ENCODE data around the gene TRIM8.
A peak's percentile ranks its signal among the peaks of the same experiment; 100 is the strongest.

Gene TRIM8, protein sequence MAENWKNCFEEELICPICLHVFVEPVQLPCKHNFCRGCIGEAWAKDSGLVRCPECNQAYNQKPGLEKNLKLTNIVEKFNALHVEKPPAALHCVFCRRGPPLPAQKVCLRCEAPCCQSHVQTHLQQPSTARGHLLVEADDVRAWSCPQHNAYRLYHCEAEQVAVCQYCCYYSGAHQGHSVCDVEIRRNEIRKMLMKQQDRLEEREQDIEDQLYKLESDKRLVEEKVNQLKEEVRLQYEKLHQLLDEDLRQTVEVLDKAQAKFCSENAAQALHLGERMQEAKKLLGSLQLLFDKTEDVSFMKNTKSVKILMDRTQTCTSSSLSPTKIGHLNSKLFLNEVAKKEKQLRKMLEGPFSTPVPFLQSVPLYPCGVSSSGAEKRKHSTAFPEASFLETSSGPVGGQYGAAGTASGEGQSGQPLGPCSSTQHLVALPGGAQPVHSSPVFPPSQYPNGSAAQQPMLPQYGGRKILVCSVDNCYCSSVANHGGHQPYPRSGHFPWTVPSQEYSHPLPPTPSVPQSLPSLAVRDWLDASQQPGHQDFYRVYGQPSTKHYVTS

DNA sequence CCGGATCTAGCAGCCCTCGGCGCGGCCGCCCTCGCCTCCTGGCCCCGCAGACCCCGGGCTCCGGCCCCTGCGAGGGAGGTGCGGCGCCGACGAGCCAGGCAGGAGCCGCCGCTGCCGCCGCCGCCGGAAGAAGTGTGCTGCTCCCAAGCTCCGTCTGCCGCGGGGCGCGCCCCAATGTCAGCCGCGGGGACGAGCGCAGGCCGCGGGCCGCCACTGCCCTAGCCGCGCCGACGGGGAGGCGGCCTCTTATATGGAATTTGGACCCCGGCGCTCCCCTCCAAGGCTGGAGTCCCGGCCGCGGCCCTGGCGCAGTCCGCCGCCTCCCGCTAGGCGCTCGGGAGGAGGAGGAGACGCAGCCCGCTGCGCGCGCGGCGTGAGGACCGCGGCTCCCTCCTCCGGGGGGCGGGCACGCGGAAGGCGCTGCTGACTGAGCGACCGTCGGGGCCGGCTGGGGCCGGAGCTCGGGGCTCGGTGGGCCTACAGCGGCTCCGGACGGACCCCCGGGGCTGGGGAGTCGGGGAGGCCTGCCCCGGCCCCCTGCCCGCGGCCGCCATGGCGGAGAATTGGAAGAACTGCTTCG lies at the start of gene TRIM8:
TSS of gene TRIM8 (plus strand) at position 414 of the 580 bp plus-strand sequence. CDS start at position 553, 139 bp downstream.
- DNase-seq (ENCODE audit: low spot score), result peak; percentile 44

DNA sequence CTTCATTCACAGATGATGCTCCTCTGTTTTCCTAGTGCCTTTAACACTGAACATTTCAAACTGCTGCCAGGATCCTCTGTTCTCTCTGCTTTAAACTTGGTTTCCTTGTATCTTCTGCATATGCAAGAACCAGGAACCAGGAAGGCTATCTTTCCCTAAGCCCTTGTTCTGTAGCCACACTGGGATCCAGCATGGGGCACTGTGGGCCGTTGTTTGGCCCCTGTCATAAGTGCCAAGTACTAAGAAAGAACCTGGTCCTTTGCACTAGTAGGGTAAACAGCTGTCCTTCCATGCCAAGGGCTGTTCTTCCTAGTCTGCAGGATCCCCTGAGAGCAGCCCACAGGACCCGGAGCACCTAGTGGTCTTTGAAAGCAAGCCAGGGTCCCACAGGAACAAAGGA lies 49.0 kb upstream of the TRIM8 start:
- no peak for DNase-seq (ENCODE audit: low spot score)

- no peak for DNase-seq (ENCODE audit: low spot score)
Observed at GRCh38 chr10:102595897-102596296, 48.4 kb upstream of the TRIM8 start.

DNA sequence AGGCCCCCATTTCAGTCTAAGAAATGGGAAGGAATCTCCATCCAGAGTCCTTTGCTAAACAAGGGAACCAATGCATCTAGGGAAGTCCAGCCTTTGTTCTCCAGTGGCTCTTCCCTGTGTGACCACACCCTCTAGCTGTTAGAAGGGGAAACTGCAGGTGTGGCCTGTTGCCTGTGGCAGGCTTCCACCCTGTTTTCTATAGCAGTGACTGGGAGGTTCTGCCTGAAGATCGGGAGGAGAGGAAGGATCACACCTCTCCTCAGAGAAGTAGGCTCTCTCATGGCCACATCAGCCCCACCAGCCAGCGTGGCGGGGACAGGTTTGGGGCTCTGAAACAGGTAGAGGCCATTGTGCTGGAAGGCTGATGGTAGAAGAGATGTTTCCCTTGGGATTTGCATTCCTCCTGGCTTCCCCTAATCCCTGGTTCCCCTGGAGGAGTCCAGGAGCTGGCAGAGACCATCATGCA lies 47.7 kb upstream of the TRIM8 start:
- DNase-seq (ENCODE audit: low spot score), result peak; percentile 28

DNA sequence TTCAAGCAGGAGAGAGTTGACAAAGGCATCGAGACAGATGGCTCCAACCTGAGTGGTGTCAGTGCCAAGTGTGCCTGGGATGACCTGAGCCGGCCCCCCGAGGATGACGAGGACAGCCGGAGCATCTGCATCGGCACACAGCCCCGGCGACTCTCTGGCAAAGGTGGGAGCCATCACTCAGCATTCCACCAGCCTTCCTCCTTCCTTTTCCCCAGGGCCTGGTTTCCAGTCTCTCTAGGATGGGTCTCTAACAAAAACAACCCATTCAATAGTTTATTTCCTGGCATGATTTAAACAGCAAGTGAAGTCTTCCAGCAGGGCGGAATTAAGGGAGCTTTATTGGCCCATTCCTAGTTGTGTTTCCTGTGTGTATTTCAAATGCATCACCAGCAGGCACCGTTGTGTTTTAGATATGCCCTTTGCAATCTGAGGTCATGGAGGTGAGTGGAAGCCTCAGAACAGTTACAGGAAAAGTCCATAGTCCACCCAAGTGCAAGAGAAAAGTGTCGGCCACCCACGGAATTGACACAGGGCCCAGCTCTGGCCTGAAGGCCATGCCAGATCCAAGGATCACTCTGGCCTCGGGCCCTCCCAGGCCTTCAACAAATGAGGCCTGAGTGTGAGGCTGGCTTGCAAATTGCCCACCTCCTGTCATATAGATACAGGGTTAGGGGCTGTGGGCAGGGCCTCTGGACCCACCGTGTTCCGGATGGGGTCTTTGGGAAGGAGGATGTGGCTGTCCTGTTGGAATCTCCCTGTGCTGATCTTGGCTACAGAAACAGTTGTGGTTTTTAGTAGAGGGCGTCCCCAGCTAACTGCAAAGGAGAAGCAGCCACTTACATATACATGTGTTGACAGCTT lies 46.9 kb upstream of the TRIM8 start:
- no peak for DNase-seq (ENCODE audit: low spot score)

DNA sequence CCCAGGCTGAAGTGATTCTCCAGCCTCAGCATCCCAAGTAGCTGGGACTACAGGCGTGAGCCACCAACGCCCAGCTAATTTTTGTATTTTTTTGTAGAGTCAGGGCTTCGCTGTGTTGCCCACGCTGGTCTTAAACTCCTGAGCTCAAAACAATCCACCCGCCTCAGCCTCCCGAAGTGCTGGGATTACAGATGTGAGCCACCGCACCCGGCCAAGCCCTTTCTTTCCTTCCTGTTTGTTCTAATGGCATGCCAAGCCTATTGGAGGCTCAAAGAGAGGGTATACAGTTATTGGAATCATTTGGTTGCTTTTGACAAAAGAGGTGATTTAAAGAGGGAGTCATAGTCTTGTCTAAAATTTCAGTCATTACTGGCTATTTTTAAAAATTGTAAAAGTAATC lies 46.0 kb upstream of the TRIM8 start:
- DNase-seq (ENCODE audit: low spot score), result no peak

DNA sequence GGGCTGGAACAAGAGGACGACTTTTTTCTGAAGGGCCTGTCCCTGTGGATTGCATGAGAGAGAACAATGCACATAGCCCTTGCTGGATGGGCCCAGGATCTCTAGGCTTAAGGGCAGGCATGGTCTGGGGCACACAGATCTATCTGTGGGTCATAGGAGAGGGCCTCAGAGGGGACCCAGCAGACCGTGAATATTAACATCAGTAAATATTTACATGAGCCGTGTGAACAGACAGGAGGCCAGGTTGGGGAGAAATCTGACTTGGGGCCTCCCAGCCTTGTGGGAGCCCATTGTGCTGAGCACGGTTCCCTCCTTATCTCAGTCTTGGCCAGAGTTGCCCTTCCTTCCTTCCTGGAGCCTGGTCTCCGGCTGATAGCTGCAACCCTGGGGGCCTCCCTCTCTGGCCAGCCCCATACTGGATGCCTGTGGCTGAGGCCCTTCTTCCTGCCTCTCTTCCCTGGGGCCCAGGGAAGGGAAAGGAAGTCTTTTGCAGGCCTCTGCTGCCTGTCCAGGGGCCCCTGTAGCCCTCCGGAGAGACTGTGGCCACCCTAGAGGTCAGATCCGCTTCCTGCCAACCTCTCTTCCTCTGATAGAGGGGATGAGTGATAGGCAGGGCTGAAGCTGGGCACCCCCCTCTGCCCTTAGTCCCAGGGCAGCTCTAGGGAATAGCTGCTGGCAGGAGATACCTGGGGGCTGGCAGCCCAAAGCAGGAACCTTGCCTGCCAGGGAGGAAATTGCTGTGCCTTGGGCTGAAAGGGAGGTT lies 44.5 kb upstream of the TRIM8 start:
- no peak for DNase-seq (ENCODE audit: low spot score)

DNA sequence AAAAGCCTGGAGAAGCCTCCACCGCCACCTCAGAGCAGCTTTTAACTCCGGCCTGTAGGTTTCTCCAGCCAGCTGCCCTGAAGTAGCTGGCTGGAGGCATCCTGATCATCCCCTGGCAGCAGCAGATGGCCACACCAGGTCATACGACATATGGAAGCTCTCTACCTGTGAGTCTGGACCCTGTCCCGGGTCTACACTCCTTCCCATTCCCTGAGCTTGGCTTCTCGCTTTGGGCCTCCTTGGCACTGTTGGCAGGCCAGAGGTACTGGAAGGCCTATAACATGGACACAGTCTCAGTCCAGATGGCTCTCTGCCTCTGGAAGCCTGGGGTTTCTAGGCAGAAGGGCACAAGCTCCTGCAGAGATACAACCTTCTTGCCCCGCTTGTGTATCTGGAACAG lies 43.5 kb upstream of the TRIM8 start:
- no peak for DNase-seq (ENCODE audit: low spot score)

- DNase-seq (ENCODE audit: low spot score), result no peak
Observed at GRCh38 chr10:102601639-102602038, 42.6 kb upstream of the TRIM8 start.

DNA sequence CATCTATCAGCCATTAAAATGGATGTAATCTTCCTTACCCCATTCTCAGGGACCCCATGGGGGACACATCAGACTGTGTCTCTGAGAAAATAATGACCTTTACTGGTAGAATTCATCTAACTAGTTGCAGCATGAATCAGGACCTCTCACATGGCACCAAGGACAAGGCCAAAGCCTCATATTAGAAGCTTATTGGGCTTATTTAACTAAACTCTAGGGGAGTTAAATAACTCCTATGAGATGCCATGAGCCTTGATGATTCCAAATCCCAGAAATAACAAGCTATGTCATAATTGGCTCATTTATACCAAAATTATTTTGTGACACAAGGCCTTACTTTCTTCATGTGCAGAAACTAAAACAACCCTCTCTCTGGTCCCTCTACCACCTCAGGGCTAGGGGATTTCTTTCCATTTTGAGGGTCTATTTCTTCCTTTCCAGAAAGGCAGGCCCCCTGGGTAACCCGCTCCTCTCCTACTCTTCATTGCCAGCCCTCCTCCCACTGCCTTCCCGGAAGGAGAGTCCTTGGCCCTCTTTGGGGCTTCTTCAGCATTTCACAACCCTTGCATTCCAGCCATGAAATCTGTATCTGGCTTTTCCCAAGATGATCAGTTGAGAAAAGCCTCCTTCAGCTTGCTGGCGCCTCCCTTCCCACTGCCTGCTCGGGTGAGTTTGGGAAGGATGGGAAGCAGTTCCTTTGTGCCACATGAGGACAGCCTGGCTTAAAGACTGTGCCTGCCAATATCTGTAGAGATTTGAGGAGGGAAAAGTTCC lies 41.8 kb upstream of the TRIM8 start:
- no peak for DNase-seq (ENCODE audit: low spot score)

- no peak for DNase-seq (ENCODE audit: low spot score)
Observed at GRCh38 chr10:102603946-102604345, 40.3 kb upstream of the TRIM8 start.

DNA sequence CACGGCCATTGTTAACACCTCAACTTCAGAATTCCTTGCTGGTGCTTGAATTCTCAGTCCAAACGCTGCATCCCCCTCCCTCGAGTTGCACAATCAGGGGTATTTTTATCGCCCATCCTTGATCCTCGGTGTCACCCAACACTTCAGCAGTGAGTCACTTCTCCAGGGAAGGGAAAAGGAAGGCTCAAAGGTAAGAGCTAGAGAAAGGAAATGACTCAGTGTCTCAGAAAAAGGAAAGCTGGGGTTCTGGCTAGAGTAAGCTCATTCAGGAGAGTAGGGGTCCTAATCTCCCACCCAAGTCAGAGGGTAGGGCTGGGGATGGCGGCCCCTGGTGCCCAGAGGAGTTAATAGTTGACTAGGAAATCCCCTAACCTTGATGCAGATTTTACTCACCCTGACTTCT lies 39.8 kb upstream of the TRIM8 start:
- DNase-seq (ENCODE audit: low spot score), result no peak

DNA sequence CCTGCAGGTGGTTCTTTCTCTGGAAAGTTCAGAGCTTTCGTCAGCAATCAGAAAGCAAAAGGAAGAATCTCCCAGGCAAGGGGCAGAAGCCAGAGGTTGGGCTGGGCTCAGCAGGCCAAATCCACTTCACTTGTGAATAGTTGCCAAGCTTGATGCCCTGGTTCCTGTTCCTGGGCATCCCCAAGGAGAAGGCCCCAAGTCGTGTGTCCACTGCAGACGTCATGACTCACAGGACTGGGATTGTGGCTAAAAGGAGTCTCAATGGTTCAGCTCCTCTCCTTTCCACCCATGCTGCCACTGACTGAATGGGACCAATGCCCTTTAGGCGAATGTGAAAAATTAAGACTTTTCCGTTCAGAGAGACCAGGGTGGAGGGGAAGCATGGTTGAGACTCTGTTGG lies 38.6 kb upstream of the TRIM8 start:
- no peak for DNase-seq (ENCODE audit: low spot score)

DNA sequence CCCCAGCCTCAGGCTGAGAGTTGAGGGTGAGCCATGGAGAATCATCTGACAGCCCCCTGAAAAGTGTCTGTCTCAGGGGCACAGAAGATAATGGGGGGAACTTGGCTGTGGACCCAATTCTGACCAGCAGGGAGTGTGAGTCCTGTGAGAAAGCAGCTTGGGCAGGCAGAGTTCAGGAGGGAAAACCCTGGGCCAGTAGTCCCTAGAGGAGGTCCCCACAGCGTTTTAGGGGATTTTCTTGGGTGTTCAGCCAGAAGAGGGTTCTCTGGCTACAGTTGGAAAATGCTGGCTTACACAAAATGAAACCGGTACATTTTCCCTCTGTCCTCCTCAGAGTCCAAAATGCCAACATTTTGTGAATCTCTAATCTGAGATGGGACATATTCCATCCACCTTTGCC lies 35.8 kb upstream of the TRIM8 start:
- no peak for DNase-seq (ENCODE audit: low spot score)

DNA sequence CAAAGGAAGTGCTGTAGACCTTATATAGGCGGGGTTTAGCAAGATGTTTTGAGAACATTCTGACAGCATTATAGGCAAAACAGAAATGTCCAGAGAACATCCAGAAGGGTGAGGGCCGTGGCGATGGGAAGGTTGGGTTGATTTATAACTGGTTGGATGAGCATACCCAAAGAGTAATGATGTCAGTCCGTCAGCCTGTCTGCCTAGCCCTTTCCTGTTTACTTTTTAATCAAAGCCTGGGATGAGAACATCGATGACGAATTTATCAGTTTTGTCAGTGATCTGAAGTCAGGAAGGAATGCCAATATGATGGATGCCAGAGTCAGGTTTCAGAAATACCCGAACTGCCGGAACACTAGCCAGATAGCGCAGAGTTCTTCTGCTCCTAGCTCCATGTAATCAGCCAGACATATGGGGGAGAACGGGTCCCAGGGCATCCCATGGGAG lies 33.8 kb upstream of the TRIM8 start:
- no peak for DNase-seq (ENCODE audit: low spot score)

GRCh38 chr10:102611514-102612087 lies 32.7 kb upstream of the TRIM8 start:
- no peak for DNase-seq (ENCODE audit: low spot score)

DNA sequence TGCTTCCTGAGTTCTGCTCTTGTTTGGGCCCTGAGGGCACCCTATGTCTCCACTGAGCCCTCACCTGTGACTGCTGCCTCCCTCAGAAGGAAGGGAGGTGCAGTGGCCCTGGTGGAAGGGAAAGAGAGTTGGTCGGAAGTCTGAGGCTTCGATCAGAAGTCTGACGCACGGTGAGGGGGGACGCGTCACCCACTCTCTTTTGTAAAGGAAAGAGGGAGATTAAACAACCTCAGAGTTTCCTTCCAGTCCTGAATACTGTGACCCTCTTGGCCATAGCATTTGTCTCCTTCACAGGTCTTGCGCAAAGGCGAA lies 31.4 kb upstream of the TRIM8 start:
- DNase-seq (ENCODE audit: low spot score), result peak; percentile 59

DNA sequence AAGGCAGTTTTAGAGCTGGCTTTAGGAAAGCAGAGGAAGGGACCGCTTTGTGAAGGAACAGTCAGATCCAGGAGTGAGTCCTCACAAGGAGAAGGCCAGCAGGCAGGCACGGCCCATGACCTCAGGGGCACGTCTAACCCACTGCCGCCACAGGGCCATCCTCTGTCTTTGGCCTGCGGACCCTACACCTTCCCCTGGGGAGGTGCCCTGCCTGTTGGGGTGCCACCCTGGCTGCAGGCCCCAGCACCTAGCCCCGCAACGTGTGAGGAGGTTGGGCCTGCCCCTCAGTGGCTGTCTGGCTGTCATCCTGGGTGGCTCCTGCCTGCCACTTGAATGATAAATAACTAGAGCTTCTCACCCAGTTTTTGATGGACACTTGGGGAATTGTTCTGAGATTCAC lies 31.0 kb upstream of the TRIM8 start:
- DNase-seq (ENCODE audit: low spot score), result no peak

GRCh38 chr10:102613785-102614184 lies 30.5 kb upstream of the TRIM8 start:
- no peak for DNase-seq (ENCODE audit: low spot score)

DNA sequence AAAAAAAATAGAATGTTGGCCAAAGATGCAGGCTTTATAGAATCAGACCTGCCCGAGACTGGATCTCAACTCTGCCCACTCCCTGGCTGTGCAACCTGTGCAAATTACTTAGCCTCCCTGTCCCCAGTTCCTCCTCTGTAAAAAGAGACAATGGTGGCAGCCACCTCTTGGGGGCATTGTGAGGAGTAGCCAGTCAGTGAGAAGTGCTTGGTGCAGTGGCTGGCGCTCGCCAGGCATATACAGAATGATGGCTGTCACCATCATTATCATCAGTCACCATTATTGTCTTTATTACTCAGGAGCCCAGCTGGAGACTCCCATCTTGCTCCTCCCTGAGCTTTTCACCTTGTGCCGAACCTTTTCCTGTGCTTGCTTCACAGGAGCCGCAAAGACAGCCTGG lies 29.4 kb upstream of the TRIM8 start:
- DNase-seq (ENCODE audit: low spot score), result no peak

- DNase-seq (ENCODE audit: low spot score), result no peak
Observed at GRCh38 chr10:102615361-102615760, 28.9 kb upstream of the TRIM8 start.
